Effector CD8-positive, alpha-beta T cell (primary cell): Measurements from ENCODE around the gene RAP1GAP2.
A peak's percentile ranks its signal among the peaks of the same experiment; 100 is the strongest.
"Not testable (repeated sequence)": the region's sequence is repeated elsewhere in the genome, so short reads cannot be mapped to it uniquely, and the experiment has no call there.

Source experiments
- DNase-seq: peaks from one replicate; lab custom pipeline; 2025; lab: John Stamatoyannopoulos, UW

The RAP1GAP2 gene

GRCh38 chr17:3043737-3044365, 247.6 kb downstream of the RAP1GAP2 start:
- DNase-seq = no peak

GRCh38 chr17:3046753-3047152, 250.5 kb downstream of the RAP1GAP2 start:
- no peak for DNase-seq

- DNase-seq = peak; percentile 77
Observed at GRCh38 chr17:3048727-3049471, 252.7 kb downstream of the RAP1GAP2 start.

- DNase-seq = no peak
Observed at GRCh38 chr17:3049705-3050295, 253.6 kb downstream of the RAP1GAP2 start.

- DNase-seq = not testable (repeated sequence)
Observed at GRCh38 chr17:3054868-3055267, 258.6 kb downstream of the RAP1GAP2 start.

- DNase-seq = not testable (repeated sequence)
Observed at GRCh38 chr17:3062824-3063377, 266.7 kb downstream of the RAP1GAP2 start.

- not testable (repeated sequence) for DNase-seq
Observed at GRCh38 chr17:3063507-3063906, 267.3 kb downstream of the RAP1GAP2 start, which contains the start of gene OR1D5. OR1D5 (minus strand) TSS chr17:3063607; CDS start chr17:3063607, 0 bp downstream.

- not testable (repeated sequence) for DNase-seq
Observed at GRCh38 chr17:3065192-3065591, 269.0 kb downstream of the RAP1GAP2 start.

- not testable (repeated sequence) for DNase-seq
Observed at GRCh38 chr17:3073850-3074249, 277.6 kb downstream of the RAP1GAP2 start.
